IPS-20b (cell line): ENCODE data around the gene APBA3.
A peak's percentile ranks its signal among the peaks of the same experiment; 100 is the strongest.

Source experiments
- H3K27ac ChIP-seq: one replicate; pipeline ENCODE4 v1.5.1; 2013; ENCODE audit warnings: low read length
- H3K27me3 ChIP-seq: 2 replicates; pipeline ENCODE4 v1.6.1; 2013; ENCODE audit warnings: mild to moderate bottlenecking, low read length, inconsistent platforms; ENCODE audit not compliant: insufficient read depth
- H3K36me3 ChIP-seq: 2 replicates; pipeline ENCODE4 v1.6.1; 2013; ENCODE audit warnings: low read depth, mild to moderate bottlenecking, inconsistent platforms, low read length, moderate library complexity; ENCODE audit not compliant: insufficient read depth
- H3K4me1 ChIP-seq: 2 replicates; pipeline ENCODE4 v1.6.1; 2013; ENCODE audit warnings: mild to moderate bottlenecking, control low read depth, inconsistent platforms, low read length, moderate library complexity; ENCODE audit not compliant: insufficient read depth
- H3K4me3 ChIP-seq: 2 replicates; pipeline ENCODE4 v1.5.1; 2013; ENCODE audit warnings: mild to moderate bottlenecking, low read length, inconsistent platforms
- H3K9ac ChIP-seq: 2 replicates; pipeline ENCODE4 v1.6.1; 2013; ENCODE audit warnings: low read depth, mild to moderate bottlenecking, inconsistent platforms, low read length, moderate library complexity
- H3K9me3 ChIP-seq: 2 replicates; pipeline ENCODE4 v1.6.1; 2013; ENCODE audit warnings: mild to moderate bottlenecking, low read depth, low read length, inconsistent platforms; ENCODE audit not compliant: insufficient read depth

Gene APBA3

DNA sequence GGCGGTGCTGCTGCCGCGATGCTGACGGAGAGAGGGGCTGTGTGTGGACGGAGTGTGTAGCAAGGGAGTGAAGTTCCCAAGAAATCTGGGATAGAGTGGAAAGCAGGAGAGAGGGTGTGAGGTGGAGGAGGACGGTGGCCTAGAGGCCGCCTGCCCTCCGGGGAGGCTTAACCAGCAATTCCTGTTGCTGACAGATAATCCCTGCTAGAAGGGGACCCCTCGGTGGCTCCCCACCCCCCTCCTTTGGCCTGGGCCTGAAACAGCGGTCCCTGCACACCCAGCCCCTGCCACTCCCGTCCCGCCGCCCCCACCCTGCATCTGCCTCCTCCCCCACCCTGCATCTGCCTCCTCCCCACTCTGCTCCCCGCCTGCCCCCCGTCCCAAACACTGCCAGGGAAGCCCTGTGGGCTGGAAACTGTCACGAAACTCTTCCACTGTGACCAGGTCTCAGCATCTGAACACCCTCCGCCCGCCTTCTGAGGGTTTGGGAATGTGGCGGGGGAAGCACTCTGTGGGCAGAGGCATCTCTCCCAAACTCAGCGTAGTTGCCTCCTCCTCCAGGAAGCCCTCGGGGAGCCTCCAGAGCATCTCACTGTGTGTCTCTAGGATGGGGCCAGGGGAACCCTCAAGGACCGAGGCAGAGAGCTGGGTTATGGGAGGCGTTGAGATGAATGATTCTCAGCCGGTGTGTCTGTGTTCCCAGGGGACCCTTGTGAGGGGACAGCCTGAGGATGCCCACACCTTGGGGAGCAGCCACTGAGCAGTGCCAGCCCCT lies 41.8 kb upstream of the APBA3 start:
- Histone ChIP-seq H3K4me3 (no peak overlapping the region), H3K27ac (no peak overlapping the region), H3K36me3 (no peaks in the 10 kb centered on the region), H3K9me3 (no peaks in the 10 kb centered on the region; the same call in 1 of the 2 replicates), H3K27me3 (peaks cover 33% of the 10 kb centered on the region), H3K4me1 (no peaks in the 10 kb centered on the region), H3K9ac (no peak overlapping the region)

DNA sequence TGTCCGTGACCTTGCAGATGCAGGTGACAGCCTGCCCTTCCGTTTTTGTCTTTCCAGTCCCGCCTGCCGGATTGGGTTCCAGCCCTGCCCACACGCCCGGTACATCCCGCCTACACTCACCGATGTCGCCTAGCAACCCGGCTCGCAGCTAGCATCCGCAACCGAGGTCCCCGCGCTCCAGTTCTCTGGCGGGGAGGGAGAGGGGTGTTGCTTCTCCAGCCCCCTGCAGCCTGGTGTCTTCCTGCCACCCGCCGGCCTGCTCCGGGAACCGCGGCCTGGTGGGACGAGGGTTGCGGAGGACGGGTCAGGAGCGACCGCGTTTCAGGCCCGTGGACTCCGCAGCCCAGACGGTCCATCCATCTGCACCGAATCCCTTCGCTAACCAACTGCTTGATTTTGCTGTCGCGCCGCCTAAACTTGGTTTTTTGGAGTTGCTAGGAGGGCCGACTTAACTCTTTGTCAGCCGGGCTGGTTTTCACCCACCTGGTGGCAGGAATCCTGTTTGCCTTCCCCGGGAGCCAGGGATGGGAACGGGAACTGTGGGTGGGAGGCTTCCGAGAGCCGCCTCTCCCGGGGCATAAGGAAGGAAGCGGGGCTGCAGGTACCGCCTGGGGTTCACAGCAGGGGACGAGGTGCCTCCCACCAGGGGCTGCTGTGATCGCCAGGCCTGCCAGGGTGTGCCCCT lies 40.1 kb upstream of the APBA3 start:
- no peak overlapping the region for H3K9ac ChIP-seq
- H3K4me1 ChIP-seq = no peaks in the 10 kb centered on the region
- H3K36me3 ChIP-seq = no peaks in the 10 kb centered on the region
- H3K27ac ChIP-seq = no peak overlapping the region
- H3K9me3 ChIP-seq = peaks cover 4% of the 10 kb centered on the region; the same call in 1 of the 2 replicates
- H3K4me3 ChIP-seq = peak overlapping the region; percentile 67
- H3K27me3 ChIP-seq = peaks cover 33% of the 10 kb centered on the region

DNA sequence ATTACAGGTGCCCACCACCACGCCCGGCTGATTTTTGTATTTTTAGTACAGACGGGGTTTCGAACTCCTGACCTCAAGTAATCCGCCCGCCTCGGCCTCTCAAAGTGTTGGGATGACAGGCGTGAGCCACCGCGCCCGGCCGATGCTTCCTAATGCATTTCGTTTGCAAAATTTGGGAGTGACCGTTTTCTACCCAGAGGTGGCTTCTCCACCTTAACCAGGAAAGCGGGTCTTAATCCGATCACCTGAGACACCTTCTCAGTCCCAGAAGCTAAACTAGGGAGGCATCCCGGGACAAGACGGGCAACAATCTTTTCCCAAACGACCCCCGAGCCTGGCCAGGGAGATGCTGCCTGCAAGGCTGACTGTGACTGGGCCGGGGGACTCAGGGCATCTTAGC lies 39.5 kb upstream of the APBA3 start:
- no peaks in the 10 kb centered on the region for H3K4me1 ChIP-seq
- H3K9me3 ChIP-seq = peaks cover 6% of the 10 kb centered on the region; the same call in 1 of the 2 replicates
- H3K4me3 ChIP-seq = peak overlapping the region; percentile 67
- peaks cover 33% of the 10 kb centered on the region for H3K27me3 ChIP-seq
- H3K36me3 ChIP-seq = no peaks in the 10 kb centered on the region
- no peak overlapping the region for H3K27ac ChIP-seq
- H3K9ac ChIP-seq = no peak overlapping the region

DNA sequence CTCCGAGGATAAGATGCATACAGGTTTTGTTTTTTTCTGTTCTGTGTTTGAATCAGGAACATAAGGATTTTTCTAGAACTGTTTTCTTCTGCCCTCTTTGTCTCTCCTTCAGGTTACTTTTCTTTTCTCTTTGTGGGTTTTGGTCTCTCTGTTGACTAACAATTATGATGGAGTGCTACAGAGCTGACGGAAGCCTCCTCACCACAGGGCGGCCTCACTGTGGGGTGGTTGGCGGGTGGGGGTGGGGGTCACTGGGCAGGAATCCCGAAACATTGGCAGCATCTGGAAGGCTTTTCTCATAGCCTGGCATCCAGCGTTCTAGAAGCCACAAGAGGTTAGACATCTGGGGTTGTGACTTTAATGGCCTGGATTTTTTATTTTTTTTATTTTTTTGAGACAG lies 36.6 kb upstream of the APBA3 start:
- Histone ChIP-seq H3K9ac (no peak overlapping the region), H3K4me3 (no peak overlapping the region), H3K4me1 (no peaks in the 10 kb centered on the region), H3K9me3 (peaks cover 6% of the 10 kb centered on the region; the same call in 1 of the 2 replicates), H3K27me3 (peaks cover 33% of the 10 kb centered on the region), H3K36me3 (no peaks in the 10 kb centered on the region), H3K27ac (no peak overlapping the region)

GRCh38 chr19:3796358-3796757 lies 34.9 kb upstream of the APBA3 start:
- Histone ChIP-seq H3K36me3 (no peaks in the 10 kb centered on the region), H3K4me1 (no peaks in the 10 kb centered on the region), H3K27ac (no peak overlapping the region), H3K9ac (no peak overlapping the region), H3K9me3 (peaks cover 6% of the 10 kb centered on the region; the same call in 1 of the 2 replicates), H3K27me3 (peaks cover 16% of the 10 kb centered on the region), H3K4me3 (no peak overlapping the region)

DNA sequence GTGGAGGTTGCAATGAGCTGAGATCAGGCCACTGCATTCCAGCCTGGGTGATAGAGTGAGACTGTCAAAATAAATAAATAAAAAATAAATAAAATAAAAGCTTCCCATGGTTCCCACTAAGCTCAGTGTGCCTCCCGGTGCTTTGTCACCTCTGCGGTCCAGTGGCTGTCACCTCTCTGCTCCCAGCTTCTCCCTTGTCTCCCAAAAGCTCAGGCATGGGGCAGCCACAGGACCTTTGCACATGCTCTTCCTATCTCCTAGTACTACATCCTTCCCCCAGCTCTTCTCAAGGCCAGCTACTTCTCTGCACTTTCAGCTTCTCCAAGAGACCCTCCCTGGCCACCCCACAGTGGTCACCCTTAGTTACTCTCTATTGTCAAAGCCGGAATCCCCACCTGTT lies 32.3 kb upstream of the APBA3 start:
- Histone ChIP-seq H3K27ac (no peak overlapping the region), H3K9me3 (peaks cover 6% of the 10 kb centered on the region; the same call in 1 of the 2 replicates), H3K27me3 (peaks cover 16% of the 10 kb centered on the region), H3K36me3 (no peaks in the 10 kb centered on the region), H3K9ac (no peak overlapping the region), H3K4me1 (no peaks in the 10 kb centered on the region), H3K4me3 (no peak overlapping the region)

DNA sequence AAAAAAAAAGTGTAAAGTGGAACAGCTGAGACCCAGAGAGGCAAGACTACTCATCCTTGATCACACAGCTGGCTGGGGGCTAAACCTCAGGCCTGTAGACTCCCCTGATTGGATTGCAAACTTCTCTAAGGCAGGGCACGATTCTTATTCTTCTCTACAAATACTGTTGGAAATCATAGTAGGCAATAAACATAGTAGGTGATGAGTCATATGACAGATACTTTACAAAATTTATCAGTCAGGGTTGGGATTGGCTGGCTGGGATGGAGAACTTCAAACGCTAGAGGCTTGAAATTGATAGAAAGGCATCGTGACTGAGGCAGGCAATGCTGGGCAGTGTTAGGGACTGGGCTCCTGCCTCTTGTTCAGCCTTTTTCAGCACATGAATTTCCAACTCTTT lies 30.6 kb upstream of the APBA3 start:
- Histone ChIP-seq H3K4me1 (no peaks in the 10 kb centered on the region), H3K27ac (no peak overlapping the region), H3K27me3 (peaks cover 16% of the 10 kb centered on the region), H3K9ac (no peak overlapping the region), H3K9me3 (peaks cover 6% of the 10 kb centered on the region; the same call in 1 of the 2 replicates), H3K4me3 (no peak overlapping the region), H3K36me3 (no peaks in the 10 kb centered on the region)

DNA sequence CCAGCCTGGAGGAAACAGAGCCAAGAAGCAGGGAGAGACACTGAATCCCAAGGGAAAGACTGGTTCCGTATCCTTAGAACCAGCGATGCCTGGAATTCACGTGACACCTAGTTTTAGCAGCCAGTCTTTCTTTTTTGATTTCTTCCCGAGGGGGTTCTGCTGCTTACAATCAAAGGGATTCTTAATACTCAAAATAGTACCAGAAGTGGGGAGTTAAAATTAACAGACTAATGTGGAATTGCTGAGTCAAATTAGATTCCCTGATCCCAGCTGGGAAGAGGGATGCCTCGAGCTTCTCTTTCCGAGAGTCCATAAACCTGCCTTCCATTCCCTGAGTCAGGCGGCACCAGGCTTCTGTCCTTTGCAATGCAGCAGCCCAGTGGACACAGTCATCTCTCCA lies 29.4 kb upstream of the APBA3 start:
- Histone ChIP-seq H3K4me3 (no peak overlapping the region), H3K9ac (no peak overlapping the region), H3K36me3 (no peaks in the 10 kb centered on the region), H3K27me3 (peaks cover 24% of the 10 kb centered on the region), H3K27ac (no peak overlapping the region), H3K9me3 (no peaks in the 10 kb centered on the region), H3K4me1 (no peaks in the 10 kb centered on the region)

GRCh38 chr19:3790209-3790734 lies 28.8 kb upstream of the APBA3 start:
- no peaks in the 10 kb centered on the region for H3K36me3 ChIP-seq
- H3K27me3 ChIP-seq = peaks cover 30% of the 10 kb centered on the region
- H3K4me1 ChIP-seq = no peaks in the 10 kb centered on the region
- no peaks in the 10 kb centered on the region for H3K9me3 ChIP-seq
- no peak overlapping the region for H3K9ac ChIP-seq
- no peak overlapping the region for H3K27ac ChIP-seq
- no peak overlapping the region for H3K4me3 ChIP-seq

DNA sequence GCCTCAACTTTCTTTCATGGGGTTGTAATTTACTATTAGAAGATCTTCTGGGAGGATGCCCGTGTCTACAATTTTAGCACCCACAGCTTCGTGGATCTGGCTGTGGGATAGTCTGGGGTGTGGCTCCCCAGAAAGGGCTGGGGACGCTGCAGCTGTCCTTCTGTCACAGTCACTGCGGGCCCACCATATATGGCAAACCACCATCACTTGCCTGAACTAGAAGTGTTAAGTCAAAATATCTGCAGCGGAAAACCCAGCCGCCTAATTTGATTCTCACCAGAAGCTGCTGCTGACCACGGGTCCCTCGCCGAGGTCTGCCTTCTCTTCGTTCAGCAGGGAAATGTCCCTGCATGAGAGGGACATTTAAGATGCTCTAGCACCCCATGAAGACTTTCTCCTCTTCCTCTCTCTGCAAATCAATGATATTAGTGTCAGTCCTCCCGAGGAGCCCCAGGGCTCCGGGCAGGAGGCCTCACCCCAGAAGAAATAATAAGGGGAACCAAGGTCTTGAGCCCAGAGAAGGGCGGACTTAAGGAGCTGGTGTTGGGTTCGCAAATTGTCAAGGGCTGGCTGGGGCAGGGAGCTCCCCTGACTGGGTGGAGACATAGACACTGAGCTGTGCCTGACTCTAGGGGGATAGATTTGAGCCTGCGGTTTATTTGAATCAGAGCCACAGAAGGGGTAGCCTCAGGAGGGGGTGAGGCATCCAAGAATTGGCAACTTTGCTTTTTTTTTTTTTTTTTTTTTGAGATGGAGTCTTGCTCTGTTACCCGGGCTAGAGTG lies 27.7 kb upstream of the APBA3 start:
- Histone ChIP-seq H3K27me3 (peaks cover 41% of the 10 kb centered on the region), H3K9me3 (no peaks in the 10 kb centered on the region), H3K36me3 (no peaks in the 10 kb centered on the region), H3K4me3 (no peak overlapping the region), H3K4me1 (no peaks in the 10 kb centered on the region), H3K9ac (no peak overlapping the region), H3K27ac (no peak overlapping the region)
